ENCODE results near the gene CAV2. TPM values are rescaled to one million over a fixed set of nuclear protein-coding genes. Genes with fewer than 3 reads are reported as not detected.

CAV2 gene
- total RNA-seq, 6 donors from 2014 or later = 56.6 to 385 (median 183) TPM

DNA sequence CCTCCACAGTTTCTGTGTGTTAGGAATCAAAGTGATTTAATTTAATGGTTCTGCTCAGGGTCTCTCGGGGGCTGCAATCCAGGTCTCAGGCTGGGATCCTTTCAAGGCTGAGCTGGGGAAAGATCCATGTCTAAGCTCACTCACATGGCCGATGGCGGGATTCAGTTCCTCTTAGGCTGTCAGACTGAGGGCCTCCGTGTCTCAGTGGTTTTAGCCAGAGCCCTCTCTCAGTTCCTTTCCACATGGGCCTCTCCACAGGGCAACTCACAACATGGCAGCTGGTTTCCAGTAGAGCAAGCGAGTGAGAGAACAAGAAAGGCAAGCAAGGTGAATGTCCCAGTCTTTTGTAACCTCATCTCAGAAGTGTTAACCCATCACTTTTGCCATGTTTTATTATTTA is 52.2 kb downstream of the CAV2 start:
- TF ChIP-seq POLR2A (IDR thresholded peaks at IDR 0.05) (no peak), EP300 (IDR thresholded peaks at IDR 0.05) (no peak), POLR2AphosphoS5 (IDR thresholded peaks at IDR 0.05) (no peak)
- TF ChIP-seq, protein P1, sequence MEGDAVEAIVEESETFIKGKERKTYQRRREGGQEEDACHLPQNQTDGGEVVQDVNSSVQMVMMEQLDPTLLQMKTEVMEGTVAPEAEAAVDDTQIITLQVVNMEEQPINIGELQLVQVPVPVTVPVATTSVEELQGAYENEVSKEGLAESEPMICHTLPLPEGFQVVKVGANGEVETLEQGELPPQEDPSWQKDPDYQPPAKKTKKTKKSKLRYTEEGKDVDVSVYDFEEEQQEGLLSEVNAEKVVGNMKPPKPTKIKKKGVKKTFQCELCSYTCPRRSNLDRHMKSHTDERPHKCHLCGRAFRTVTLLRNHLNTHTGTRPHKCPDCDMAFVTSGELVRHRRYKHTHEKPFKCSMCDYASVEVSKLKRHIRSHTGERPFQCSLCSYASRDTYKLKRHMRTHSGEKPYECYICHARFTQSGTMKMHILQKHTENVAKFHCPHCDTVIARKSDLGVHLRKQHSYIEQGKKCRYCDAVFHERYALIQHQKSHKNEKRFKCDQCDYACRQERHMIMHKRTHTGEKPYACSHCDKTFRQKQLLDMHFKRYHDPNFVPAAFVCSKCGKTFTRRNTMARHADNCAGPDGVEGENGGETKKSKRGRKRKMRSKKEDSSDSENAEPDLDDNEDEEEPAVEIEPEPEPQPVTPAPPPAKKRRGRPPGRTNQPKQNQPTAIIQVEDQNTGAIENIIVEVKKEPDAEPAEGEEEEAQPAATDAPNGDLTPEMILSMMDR (IDR thresholded peaks at IDR 0.05) = no peak
- no peak for DNase-seq
- peaks cover 12 to 19% (median 16%) of the 10 kb centered on the region in 4 donors for H3K4me1 ChIP-seq
- H3K36me3 ChIP-seq = peaks cover 0 to 44% (median 0%) of the 10 kb centered on the region in 4 donors
- no peaks in the 10 kb centered on the region for H3K9me3 ChIP-seq
- no peak overlapping the region for H3K27ac ChIP-seq
- no peak overlapping the region for H3K4me3 ChIP-seq
- WGBS, 2 donors = 76 to 82% methylated on average over 5 of the region's 5 CpGs
- H3K27me3 ChIP-seq = no peaks in the 10 kb centered on the region
- ATAC-seq (ENCODE audit: low FRiP score in 2 of 2) = no peak

DNA sequence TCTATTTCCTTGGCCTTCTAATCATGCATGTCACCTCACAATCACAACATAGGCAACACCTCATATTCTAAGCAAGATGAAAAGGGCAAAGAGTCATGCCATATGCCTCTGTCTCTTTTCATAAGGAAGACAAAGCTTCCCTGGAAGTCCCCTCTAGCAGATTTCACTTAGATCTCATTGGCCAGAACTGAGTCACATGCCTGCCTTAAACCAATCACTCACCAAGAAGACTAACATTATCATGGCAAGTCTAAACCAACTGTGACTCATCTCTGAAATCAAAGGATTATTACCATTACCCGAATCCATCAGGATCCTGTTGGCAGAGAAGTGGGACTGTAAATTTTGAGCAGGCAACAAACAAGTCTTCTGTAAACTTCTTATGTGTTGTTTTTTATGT is 53.1 kb downstream of the CAV2 start:
- H3K27me3 ChIP-seq = no peaks in the 10 kb centered on the region
- H3K4me3 ChIP-seq = no peak overlapping the region
- TF ChIP-seq, protein P1 (IDR thresholded peaks at IDR 0.05) = no peak
- TF ChIP-seq EP300 (IDR thresholded peaks at IDR 0.05) (no peak), POLR2AphosphoS5 (IDR thresholded peaks at IDR 0.05) (no peak), POLR2A (IDR thresholded peaks at IDR 0.05) (no peak)
- H3K4me1 ChIP-seq = peaks cover 12 to 24% (median 16%) of the 10 kb centered on the region in 4 donors
- peak overlapping the region in 2 of 4 donors; percentile 2 to 8 for H3K27ac ChIP-seq
- ATAC-seq (ENCODE audit: low FRiP score in 2 of 2) = no peak
- no peak for DNase-seq
- peaks cover 0 to 40% (median 0%) of the 10 kb centered on the region in 4 donors for H3K36me3 ChIP-seq
- WGBS, 2 donors = 68 to 76% methylated on average over 1 of the region's 1 CpG
- H3K9me3 ChIP-seq = no peaks in the 10 kb centered on the region

DNA sequence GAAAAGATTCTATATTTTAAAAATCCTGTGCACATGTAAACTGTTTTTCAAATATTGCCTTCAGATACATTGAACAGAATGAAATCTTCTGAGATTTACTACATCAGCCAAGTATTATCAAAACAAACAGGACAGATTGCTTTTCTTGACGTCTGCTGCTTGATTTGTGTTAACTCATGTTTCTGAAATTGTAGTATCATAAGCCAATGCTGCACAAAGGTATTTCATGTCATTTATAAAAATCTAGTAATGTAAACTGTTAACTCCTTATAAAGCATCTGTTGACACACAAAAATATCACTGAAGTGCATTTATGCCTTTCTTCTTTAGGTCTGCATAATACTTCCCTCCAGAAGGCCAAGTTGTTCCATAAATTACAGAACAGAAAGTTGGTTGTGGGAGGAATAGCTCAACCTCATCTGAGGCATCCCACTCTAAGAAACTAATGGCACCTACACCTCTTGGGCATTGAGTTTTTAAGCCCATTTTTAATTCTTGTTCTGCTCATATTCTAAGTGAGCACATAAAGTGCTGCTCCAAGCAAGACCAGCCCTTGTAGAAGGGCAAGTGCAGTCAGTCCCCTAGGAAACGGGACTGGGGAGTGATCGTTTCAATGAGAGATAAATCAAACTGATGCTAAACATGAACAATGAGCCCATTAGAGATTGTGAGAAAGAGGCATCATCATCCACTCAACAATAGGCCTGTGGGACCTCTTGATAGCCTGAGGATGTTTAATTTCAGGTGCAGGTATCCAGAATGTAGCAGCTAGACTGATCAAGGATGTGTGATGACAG is 53.8 kb downstream of the CAV2 start:
- no peak for DNase-seq
- H3K36me3 ChIP-seq = peaks cover 0 to 39% (median 1%) of the 10 kb centered on the region in 4 donors
- H3K9me3 ChIP-seq = no peaks in the 10 kb centered on the region
- peaks cover 12 to 24% (median 16%) of the 10 kb centered on the region in 4 donors for H3K4me1 ChIP-seq
- 42 to 59% methylated on average over 3 of the region's 3 CpGs for whole genome bisulfite sequencing, 2 donors
- no peak for ATAC-seq (ENCODE audit: low FRiP score in 2 of 2)
- no peak overlapping the region for H3K4me3 ChIP-seq
- H3K27me3 ChIP-seq = no peaks in the 10 kb centered on the region
- no peak for TF ChIP-seq POLR2A (IDR thresholded peaks at IDR 0.05)
- TF ChIP-seq, protein P1 (IDR thresholded peaks at IDR 0.05) = no peak
- TF ChIP-seq EP300 (IDR thresholded peaks at IDR 0.05) = no peak
- no peak for TF ChIP-seq POLR2AphosphoS5 (IDR thresholded peaks at IDR 0.05)
- H3K27ac ChIP-seq = peak overlapping the region in 2 of 4 donors; percentile 2 to 8

DNA sequence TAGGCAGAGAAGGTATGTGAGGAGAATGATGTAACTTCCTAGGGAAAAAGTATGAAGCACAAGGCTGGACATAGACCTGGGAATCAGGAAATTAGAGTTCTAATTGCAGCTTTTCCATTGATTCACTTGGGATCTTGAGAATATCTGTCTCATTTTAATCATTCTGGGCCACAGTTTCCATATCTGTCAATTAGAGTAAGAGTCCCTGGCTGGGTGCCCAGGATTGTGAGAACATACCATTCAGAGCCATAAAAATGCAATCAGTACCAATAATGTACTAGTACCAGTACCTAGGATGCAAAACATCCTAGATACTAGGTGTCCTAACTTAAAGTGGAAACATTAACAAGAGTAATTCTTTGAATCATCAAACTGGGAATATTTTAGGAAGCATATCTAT is 54.9 kb downstream of the CAV2 start:
- ATAC-seq (ENCODE audit: low FRiP score in 2 of 2) (no peak), DNase-seq (no peak)
- no peak overlapping the region for H3K4me3 ChIP-seq
- H3K9me3 ChIP-seq = no peaks in the 10 kb centered on the region
- H3K27me3 ChIP-seq = no peaks in the 10 kb centered on the region
- TF ChIP-seq POLR2AphosphoS5 (IDR thresholded peaks at IDR 0.05) (no peak), POLR2A (IDR thresholded peaks at IDR 0.05) (no peak), EP300 (IDR thresholded peaks at IDR 0.05) (no peak)
- TF ChIP-seq, protein P1 (IDR thresholded peaks at IDR 0.05) = no peak
- H3K36me3 ChIP-seq = peaks cover 0 to 42% (median 7%) of the 10 kb centered on the region in 4 donors
- H3K27ac ChIP-seq = peak overlapping the region in 1 of 4 donors; percentile 48
- H3K4me1 ChIP-seq = peaks cover 12 to 21% (median 16%) of the 10 kb centered on the region in 4 donors

All from upper lobe of left lung (tissue), 6 donors.